Lung (tissue), 12 donors: Measurements from ENCODE around the gene PLEKHM3. TPM values are rescaled to one million over a fixed set of nuclear protein-coding genes. Genes with fewer than 3 reads are reported as not detected.

Source experiments
- ATAC-seq: fragments of 200-7000 bp; cut with Tn5 transposase; one replicate; pipeline ENCODE4 v1.9.1; 2020; ENCODE audit warnings: moderate number of reproducible peaks; ENCODE audit not compliant: insufficient read depth, low FRiP score
- DNase-seq, 3 donors: peaks; one replicate each; pipeline ENCODE4 v3.0.0-alpha.2; 2013 to 2017
- H3K27ac ChIP-seq, 2 donors: one replicate each; pipeline ENCODE4 v1.5.1; 2013; ENCODE audit warnings: mild to moderate bottlenecking in 2 of 2, moderate library complexity in 2 of 2, control low read depth in 1 of 2, inconsistent platforms in 1 of 2, low read depth in 1 of 2, low read length in 1 of 2
- H3K27me3 ChIP-seq, 3 donors: one replicate each; pipeline ENCODE4 v1.5.1; 2013; ENCODE audit warnings: low read length in 2 of 3; ENCODE audit not compliant: control insufficient read depth in 3 of 3, insufficient read depth in 3 of 3
- H3K36me3 ChIP-seq, 4 donors: one replicate each; pipeline ENCODE4 v1.5.1; 2013; ENCODE audit warnings: low read length in 4 of 4, mild to moderate bottlenecking in 1 of 4, moderate library complexity in 1 of 4; ENCODE audit not compliant: control insufficient read depth in 4 of 4, insufficient read depth in 4 of 4
- H3K4me1 ChIP-seq, 5 donors: one replicate each; pipeline ENCODE4 v1.5.1; 2013; ENCODE audit warnings: low read length in 5 of 5, mild to moderate bottlenecking in 2 of 5, moderate library complexity in 1 of 5; ENCODE audit not compliant: control insufficient read depth in 5 of 5, insufficient read depth in 5 of 5
- H3K4me3 ChIP-seq: one replicate; pipeline ENCODE4 v1.5.1; 2013; ENCODE audit warnings: mild to moderate bottlenecking, control low read depth, moderate library complexity
- H3K9ac ChIP-seq, 2 donors: one replicate each; pipeline ENCODE4 v1.5.1; 2013; ENCODE audit warnings: low read length in 2 of 2, control low read depth in 1 of 2; ENCODE audit not compliant: insufficient read depth in 1 of 2
- H3K9me3 ChIP-seq, 4 donors: one replicate each; pipeline ENCODE4 v1.5.1; 2013; ENCODE audit warnings: low read length in 3 of 4, mild to moderate bottlenecking in 1 of 4, moderate library complexity in 1 of 4; ENCODE audit not compliant: control insufficient read depth in 4 of 4, insufficient read depth in 3 of 4
- CTCF ChIP-seq: IDR thresholded peaks from 2 replicates; pipeline ENCODE4 v1.5.1; 2012; ENCODE audit warnings: mild to moderate bottlenecking; ENCODE audit errors: control extremely low read depth, extremely low read depth
- WGBS, 2 donors: extraction: QIAGEN DNeasy Blood & Tissue Kit; methylation state at CpG; one replicate each; pipeline ENCODE4 v1.1.7; 2013; 5-methylcytosine and 5-hydroxymethylcytosine counted together
- polyA plus RNA-seq, 2 donors: library from polyadenylated mRNA; stranded (reverse); fragments of 200-250 nt; gene quantifications; one replicate each; pipeline ENCODE4 v1.2.1, GENCODE V29; 2013
- total RNA-seq, 2 donors: library from RNA; depleted of rRNA in 1 of 2; stranded (reverse); fragments of >200 nt in 1 of 2; gene quantifications; one replicate each; pipeline ENCODE4 v1.2.1, GENCODE V29; 2014 to 2021
- donor health status: control.
- donor health status: control.
- donor health status: Bipolar disorder and iron deficiency.
- donor health status: healthy.
- donor health status: DM: yes; HTN: yes; CAD: no.

Gene PLEKHM3
- total and polyA plus RNA-seq, 4 donors: 5.6 to 32.9 (median 12.4) TPM

GRCh38 chr2:207860685-207861084 lies 164.6 kb downstream of the PLEKHM3 start:
- H3K4me1 ChIP-seq: peaks cover 0 to 7% (median 0%) of the 10 kb centered on the region in 5 donors
- no peak overlapping the region for H3K9ac ChIP-seq
- H3K4me3 ChIP-seq: no peak overlapping the region
- H3K27ac ChIP-seq: no peak overlapping the region
- no peak for DNase-seq
- peaks cover 0 to 4% (median 3%) of the 10 kb centered on the region in 4 donors for H3K36me3 ChIP-seq
- no peak for ATAC-seq
- H3K27me3 ChIP-seq: no peaks in the 10 kb centered on the region
- H3K9me3 ChIP-seq: no peaks in the 10 kb centered on the region
- WGBS, 2 donors: 80 to 89% methylated on average over 3 of the region's 3 CpGs
- no peak for TF ChIP-seq CTCF

DNA sequence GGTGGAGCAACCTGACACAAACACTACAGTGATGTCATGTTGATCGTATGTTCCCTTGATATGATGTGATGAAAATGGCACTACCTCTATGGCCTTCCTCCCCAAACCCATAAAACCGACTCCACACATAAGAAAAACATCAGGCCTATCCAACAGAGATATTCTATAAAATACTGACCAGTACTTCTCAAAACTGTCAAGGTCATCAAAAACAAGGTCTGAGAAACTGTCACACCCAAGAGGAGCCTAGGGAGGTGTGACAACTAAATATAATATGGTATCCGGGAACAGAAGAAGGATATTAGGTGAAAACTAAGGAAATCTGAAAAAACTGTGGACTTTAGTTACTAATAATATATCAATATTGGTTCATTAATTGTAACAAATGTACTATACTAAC lies 169.7 kb downstream of the PLEKHM3 start:
- 91 to 97% methylated on average over 3 of the region's 3 CpGs for WGBS, 2 donors
- Histone ChIP-seq H3K9me3 (no peaks in the 10 kb centered on the region), H3K9ac (no peak overlapping the region), H3K4me3 (no peak overlapping the region), H3K36me3 (peaks cover 0 to 4% (median 2%) of the 10 kb centered on the region in 4 donors), H3K4me1 (peaks cover 0 to 3% (median 0%) of the 10 kb centered on the region in 5 donors), H3K27me3 (no peaks in the 10 kb centered on the region), H3K27ac (no peak overlapping the region)
- ATAC-seq (no peak), DNase-seq (no peak)
- no peak for TF ChIP-seq CTCF

DNA sequence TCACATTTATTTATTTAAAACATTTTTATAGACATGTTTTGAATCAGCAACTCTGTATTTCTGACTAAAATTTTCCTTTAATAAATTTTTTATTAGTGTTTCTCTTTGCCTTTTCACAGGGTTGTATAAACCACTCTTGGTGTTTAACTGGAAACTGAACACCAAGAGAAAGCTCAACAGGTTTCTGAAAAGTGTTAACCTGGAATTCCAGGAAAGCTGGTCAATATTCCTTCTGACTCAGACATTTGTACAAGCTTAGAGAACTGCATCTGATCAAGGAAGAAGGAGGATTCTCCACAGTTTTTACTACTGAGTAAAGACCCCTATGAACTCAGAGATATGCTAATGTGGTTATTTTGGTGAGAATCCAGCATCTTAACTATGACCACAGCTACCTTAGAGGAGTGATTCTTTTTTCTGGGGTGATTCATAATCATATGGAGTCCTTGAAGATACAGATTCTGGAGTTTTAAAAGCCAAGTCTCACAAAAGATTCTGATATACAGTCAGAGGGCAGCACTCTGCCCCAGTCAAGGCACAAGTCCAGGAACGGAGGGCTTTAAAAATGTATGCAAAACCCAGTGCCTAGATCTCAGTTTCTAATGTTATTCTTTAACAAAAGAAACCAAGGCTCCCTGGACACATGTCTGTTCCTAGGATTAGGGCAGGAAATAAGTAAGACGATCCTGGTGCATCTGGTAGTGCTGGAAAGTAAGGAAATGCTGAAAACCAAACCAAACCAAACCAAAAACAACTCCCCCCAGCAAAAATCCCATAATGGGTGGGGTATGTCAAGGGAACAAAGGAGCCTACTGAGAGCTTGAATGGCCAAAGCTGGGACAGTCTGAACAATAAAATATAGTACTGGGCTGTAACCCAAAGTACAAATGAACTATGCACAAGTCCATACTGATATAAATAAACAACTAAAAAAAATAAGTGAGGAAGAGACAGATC lies 170.6 kb downstream of the PLEKHM3 start:
- no peak for ATAC-seq
- Histone ChIP-seq H3K36me3 (peaks cover 0 to 2% (median under 1%) of the 10 kb centered on the region in 4 donors), H3K9ac (no peak overlapping the region), H3K27ac (no peak overlapping the region), H3K9me3 (no peaks in the 10 kb centered on the region), H3K4me3 (no peak overlapping the region), H3K27me3 (no peaks in the 10 kb centered on the region), H3K4me1 (peaks cover 0 to 3% (median 0%) of the 10 kb centered on the region in 5 donors)
- no peak for TF ChIP-seq CTCF
- no peak for DNase-seq
- WGBS, 2 donors: 92 to 93% methylated on average over 2 of the region's 2 CpGs
